ENCODE results near the gene ACR.
A peak's percentile ranks its signal among the peaks of the same experiment; 100 is the strongest.

Gene ACR

DNA sequence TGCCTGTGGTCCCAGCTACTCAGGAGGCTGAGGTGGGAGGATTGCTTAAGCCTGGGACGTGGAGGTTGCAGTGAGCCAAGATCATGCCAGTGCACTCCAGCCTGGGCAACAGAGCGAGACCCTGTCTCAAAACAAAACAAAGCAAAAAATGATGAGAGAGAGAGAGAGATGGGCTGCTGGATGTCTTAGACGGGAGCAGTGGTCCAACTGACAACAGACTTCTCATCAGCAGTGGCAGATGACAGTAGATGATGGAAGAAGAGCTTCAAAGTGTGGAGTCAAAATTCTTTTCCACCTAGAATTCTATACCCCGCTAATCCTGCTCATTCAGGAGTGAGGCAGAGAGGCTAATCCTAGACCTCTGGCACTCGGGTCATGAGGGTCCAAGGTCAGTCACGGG, 29.0 kb upstream of the ACR start:
- no peak overlapping the region for H3K4me3 ChIP-seq (ENCODE audit: low read depth, low read length)
- TF ChIP-seq MAX (IDR thresholded peaks at IDR 0.05; ENCODE audit: low read depth, low read length): no peak
- TF ChIP-seq, protein P1, sequence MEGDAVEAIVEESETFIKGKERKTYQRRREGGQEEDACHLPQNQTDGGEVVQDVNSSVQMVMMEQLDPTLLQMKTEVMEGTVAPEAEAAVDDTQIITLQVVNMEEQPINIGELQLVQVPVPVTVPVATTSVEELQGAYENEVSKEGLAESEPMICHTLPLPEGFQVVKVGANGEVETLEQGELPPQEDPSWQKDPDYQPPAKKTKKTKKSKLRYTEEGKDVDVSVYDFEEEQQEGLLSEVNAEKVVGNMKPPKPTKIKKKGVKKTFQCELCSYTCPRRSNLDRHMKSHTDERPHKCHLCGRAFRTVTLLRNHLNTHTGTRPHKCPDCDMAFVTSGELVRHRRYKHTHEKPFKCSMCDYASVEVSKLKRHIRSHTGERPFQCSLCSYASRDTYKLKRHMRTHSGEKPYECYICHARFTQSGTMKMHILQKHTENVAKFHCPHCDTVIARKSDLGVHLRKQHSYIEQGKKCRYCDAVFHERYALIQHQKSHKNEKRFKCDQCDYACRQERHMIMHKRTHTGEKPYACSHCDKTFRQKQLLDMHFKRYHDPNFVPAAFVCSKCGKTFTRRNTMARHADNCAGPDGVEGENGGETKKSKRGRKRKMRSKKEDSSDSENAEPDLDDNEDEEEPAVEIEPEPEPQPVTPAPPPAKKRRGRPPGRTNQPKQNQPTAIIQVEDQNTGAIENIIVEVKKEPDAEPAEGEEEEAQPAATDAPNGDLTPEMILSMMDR (IDR thresholded peaks at IDR 0.05; ENCODE audit: low read depth, low read length): no peak
- TF ChIP-seq POLR2A (IDR thresholded peaks at IDR 0.05; ENCODE audit: extremely low read depth, insufficient read length): no peak
- no peak for TF ChIP-seq MYC (IDR thresholded peaks at IDR 0.05; ENCODE audit: low read depth, low read length)
- DNase-seq (ENCODE audit: low read depth): no peak

DNA sequence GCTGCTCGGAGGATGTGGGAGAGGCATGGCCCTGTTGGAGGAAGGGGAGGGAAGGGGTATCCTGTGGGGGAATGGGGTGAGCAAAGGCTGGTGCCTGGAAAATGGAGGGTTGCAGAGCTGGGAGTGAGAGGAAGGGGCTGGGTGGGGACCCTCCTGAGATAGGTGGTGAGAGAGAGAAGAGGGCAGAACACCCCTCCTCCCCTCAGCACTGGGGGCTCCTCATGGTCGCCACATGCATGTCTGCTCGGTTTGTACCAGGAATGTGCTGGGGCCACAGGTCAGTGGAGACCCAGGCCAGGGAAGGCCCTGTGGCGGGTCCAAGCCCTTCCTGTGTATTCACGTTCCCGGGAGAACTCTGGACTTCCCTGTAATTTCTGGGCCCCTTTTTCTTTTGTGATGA, 27.8 kb upstream of the ACR start:
- no peak overlapping the region for H3K4me3 ChIP-seq (ENCODE audit: low read depth, low read length)
- TF ChIP-seq MAX (IDR thresholded peaks at IDR 0.05; ENCODE audit: low read depth, low read length): no peak
- no peak for TF ChIP-seq POLR2A (IDR thresholded peaks at IDR 0.05; ENCODE audit: extremely low read depth, insufficient read length)
- TF ChIP-seq MYC (IDR thresholded peaks at IDR 0.05; ENCODE audit: low read depth, low read length): no peak
- TF ChIP-seq, protein P1 (IDR thresholded peaks at IDR 0.05; ENCODE audit: low read depth, low read length): no peak
- DNase-seq (ENCODE audit: low read depth): no peak

GRCh38 chr22:50710886-50711285, 27.1 kb upstream of the ACR start:
- TF ChIP-seq MYC (IDR thresholded peaks at IDR 0.05; ENCODE audit: low read depth, low read length) (no peak), POLR2A (IDR thresholded peaks at IDR 0.05; ENCODE audit: extremely low read depth, insufficient read length) (no peak), MAX (IDR thresholded peaks at IDR 0.05; ENCODE audit: low read depth, low read length) (no peak)
- TF ChIP-seq, protein P1 (IDR thresholded peaks at IDR 0.05; ENCODE audit: low read depth, low read length): no peak
- no peak overlapping the region for H3K4me3 ChIP-seq (ENCODE audit: low read depth, low read length)
- no peak for DNase-seq (ENCODE audit: low read depth)

- no peak for TF ChIP-seq POLR2A (IDR thresholded peaks at IDR 0.05; ENCODE audit: extremely low read depth, insufficient read length)
- TF ChIP-seq MYC (IDR thresholded peaks at IDR 0.05; ENCODE audit: low read depth, low read length): no peak
- no peak for TF ChIP-seq MAX (IDR thresholded peaks at IDR 0.05; ENCODE audit: low read depth, low read length)
- TF ChIP-seq, protein P1 (IDR thresholded peaks at IDR 0.05; ENCODE audit: low read depth, low read length): no peak
- H3K4me3 ChIP-seq (ENCODE audit: low read depth, low read length): no peak overlapping the region
- DNase-seq (ENCODE audit: low read depth): peak; percentile 83
Measured at GRCh38 chr22:50711446-50712340, 26.3 kb upstream of the ACR start.

DNA sequence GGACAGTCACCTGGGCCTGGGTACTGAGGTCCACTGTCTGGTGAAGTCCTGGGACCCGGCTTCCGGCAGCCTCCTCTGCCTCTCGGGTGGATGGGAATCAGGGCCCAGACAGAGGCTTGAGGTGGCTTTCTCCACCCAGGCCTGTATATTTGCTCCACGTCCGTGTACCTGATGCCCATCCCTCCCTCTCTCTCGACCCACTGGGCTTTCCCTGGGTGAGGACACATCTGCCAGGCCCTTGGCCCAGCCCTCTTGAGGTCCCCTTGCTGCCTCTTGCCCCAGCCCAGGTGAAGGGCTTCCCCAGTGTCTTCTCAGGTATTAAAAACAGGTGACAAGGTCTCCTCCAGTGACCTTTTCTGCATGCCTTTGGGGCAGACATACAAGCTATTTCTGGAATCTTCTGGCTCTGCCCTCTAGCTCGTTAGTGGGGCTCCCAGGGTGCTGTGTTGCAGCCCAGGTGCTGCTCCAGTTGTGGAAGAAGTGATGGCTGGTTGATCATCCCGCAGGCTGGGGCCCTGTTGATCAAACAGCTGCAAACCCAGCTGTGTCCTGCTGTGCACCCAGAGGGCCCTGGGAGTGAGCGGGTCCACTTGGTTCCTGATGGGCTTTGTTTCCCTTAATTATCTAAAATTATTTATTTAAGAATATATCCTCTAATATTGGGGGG, 25.5 kb upstream of the ACR start:
- no peak for DNase-seq (ENCODE audit: low read depth)
- TF ChIP-seq, protein P1 (IDR thresholded peaks at IDR 0.05; ENCODE audit: low read depth, low read length): no peak
- TF ChIP-seq MYC (IDR thresholded peaks at IDR 0.05; ENCODE audit: low read depth, low read length) (no peak), POLR2A (IDR thresholded peaks at IDR 0.05; ENCODE audit: extremely low read depth, insufficient read length) (no peak), MAX (IDR thresholded peaks at IDR 0.05; ENCODE audit: low read depth, low read length) (no peak)

More for the DNA sequence above, 25.5 kb upstream of the ACR start:
- no peak overlapping the region for H3K4me3 ChIP-seq (ENCODE audit: low read depth, low read length)

Measured in NB4 (cell line).